WTC11 (cell line): ENCODE measurements around the gene ZNF792.

Experiments
- ATF2 ChIP-seq: sonication (generic); formaldehyde crosslinking; IDR thresholded peaks from 2 replicates; pipeline ENCODE4 v1.8.1; 2022; ENCODE audit warnings: low read depth, missing genetic modification reagents, borderline replicate concordance
- CTCF ChIP-seq: fragments of 200-600 bp; IDR thresholded peaks from 2 replicates; pipeline ENCODE4 v1.8.0; 2022; ENCODE audit warnings: antibody characterized with exemption
- E2F1 ChIP-seq: sonication (generic); formaldehyde crosslinking; IDR thresholded peaks from 2 replicates; pipeline ENCODE4 v1.8.0; 2022; ENCODE audit warnings: mild to moderate bottlenecking, missing genetic modification reagents
- ESRRA ChIP-seq: sonication (generic); formaldehyde crosslinking; IDR thresholded peaks from 2 replicates; pipeline ENCODE4 v1.8.1; 2022; ENCODE audit warnings: mild to moderate bottlenecking, missing genetic modification reagents, borderline replicate concordance
- NFYB ChIP-seq: sonication (generic); formaldehyde crosslinking; conservative IDR thresholded peaks from 2 replicates; pipeline ENCODE4 v1.8.0; 2022; ENCODE audit warnings: low read depth, missing genetic modification reagents
- NR3C1 ChIP-seq: sonication (generic); formaldehyde crosslinking; conservative IDR thresholded peaks from 2 replicates; pipeline ENCODE4 v1.8.1; 2023; ENCODE audit warnings: low read depth, mild to moderate bottlenecking, missing genetic modification reagents
- RELA ChIP-seq: sonication (generic); formaldehyde crosslinking; IDR thresholded peaks from 2 replicates; pipeline ENCODE4 v1.8.1; 2022; ENCODE audit warnings: missing genetic modification reagents, mild to moderate bottlenecking, borderline replicate concordance
- SMAD3 ChIP-seq: sonication (generic); formaldehyde crosslinking; IDR thresholded peaks from 2 replicates; pipeline ENCODE4 v1.8.0; 2022; ENCODE audit warnings: missing genetic modification reagents, mild to moderate bottlenecking, borderline replicate concordance
- USF2 ChIP-seq: sonication (generic); formaldehyde crosslinking; IDR thresholded peaks from 2 replicates; pipeline ENCODE4 v1.8.1; 2023; ENCODE audit warnings: mild to moderate bottlenecking, missing genetic modification reagents, moderate library complexity
- ZBTB21 ChIP-seq: sonication (generic); formaldehyde crosslinking; IDR thresholded peaks from 2 replicates; pipeline ENCODE4 v1.8.1; 2023; ENCODE audit warnings: mild to moderate bottlenecking, missing genetic modification reagents, borderline replicate concordance
- ZNF232 ChIP-seq: sonication (generic); formaldehyde crosslinking; IDR thresholded peaks from 2 replicates; pipeline ENCODE4 v1.8.0; 2022; ENCODE audit warnings: mild to moderate bottlenecking, missing genetic modification reagents
- ZNF416 ChIP-seq: fragments of 250-450 bp; sonication (Bioruptor Pico); IDR thresholded peaks from 2 replicates; pipeline ENCODE4 v1.9.0; 2021; ENCODE audit warnings: mild to moderate bottlenecking, inconsistent platforms

GRCh38 chr19:35013041-35013819 lies 49.2 kb upstream of the ZNF792 start:
- TF ChIP-seq E2F1 (CRISPR knock-in tag) (no peak), CTCF (peak; percentile 98), ESRRA (no peak), RELA (CRISPR knock-in tag) (no peak), ZBTB21 (CRISPR knock-in tag) (no peak), USF2 (CRISPR knock-in tag) (no peak), SMAD3 (CRISPR knock-in tag) (no peak), ZNF416 (CRISPR knock-in tag) (no peak), ATF2 (CRISPR knock-in tag) (no peak), NFYB (CRISPR knock-in tag) (no peak), ZNF232 (CRISPR knock-in tag) (no peak), NR3C1 (CRISPR knock-in tag) (no peak)
